GM08714 (cell line): ENCODE data around the gene TSEN15.

ENCODE experiments used
- H3K4me3 ChIP-seq: fragments of 200-500 bp; sonication (Bioruptor generic); 2 replicates; pipeline ENCODE4 v1.5.1; 2014; ENCODE audit warnings: mild to moderate bottlenecking, low read length, inconsistent platforms
- ZNF274 ChIP-seq: IDR thresholded peaks from 2 replicates; pipeline ENCODE4 v1.6.1; 2012; ENCODE audit warnings: mild to moderate bottlenecking, low read depth, low read length

TSEN15 gene

GRCh38 chr1:184053881-184054280 is 2.4 kb downstream of the TSEN15 start:
- TF ChIP-seq ZNF274, result no peak
- H3K4me3 ChIP-seq, result no peak overlapping the region

GRCh38 chr1:184056921-184057555 is 5.5 kb downstream of the TSEN15 start:
- no peak for TF ChIP-seq ZNF274
- H3K4me3 ChIP-seq, result no peak overlapping the region

- H3K4me3 ChIP-seq, result no peak overlapping the region
- TF ChIP-seq ZNF274, result no peak
Observed at GRCh38 chr1:184059887-184060286, 8.4 kb downstream of the TSEN15 start.

- no peak for TF ChIP-seq ZNF274
- H3K4me3 ChIP-seq, result no peak overlapping the region
Observed at GRCh38 chr1:184060316-184060715, 8.8 kb downstream of the TSEN15 start.

GRCh38 chr1:184061396-184062003 is 10.0 kb downstream of the TSEN15 start:
- no peak overlapping the region for H3K4me3 ChIP-seq
- TF ChIP-seq ZNF274, result no peak

- no peak overlapping the region for H3K4me3 ChIP-seq
- no peak for TF ChIP-seq ZNF274
Observed at GRCh38 chr1:184062640-184063286, 11.2 kb downstream of the TSEN15 start.

- H3K4me3 ChIP-seq, result no peak overlapping the region
- TF ChIP-seq ZNF274, result no peak
Observed at GRCh38 chr1:184065559-184065958, 14.0 kb downstream of the TSEN15 start.

GRCh38 chr1:184068354-184068753 is 16.8 kb downstream of the TSEN15 start:
- no peak for TF ChIP-seq ZNF274
- H3K4me3 ChIP-seq, result no peak overlapping the region

- TF ChIP-seq ZNF274, result no peak
- H3K4me3 ChIP-seq, result no peak overlapping the region
Observed at GRCh38 chr1:184069675-184070074, 18.1 kb downstream of the TSEN15 start.

- TF ChIP-seq ZNF274, result no peak
- H3K4me3 ChIP-seq, result no peak overlapping the region
Observed at GRCh38 chr1:184072376-184072775, 20.8 kb downstream of the TSEN15 start.

GRCh38 chr1:184074383-184074782 is 22.9 kb downstream of the TSEN15 start:
- no peak for TF ChIP-seq ZNF274

GRCh38 chr1:184075055-184076029 is 23.8 kb downstream of the TSEN15 start:
- no peak for TF ChIP-seq ZNF274
- no peak overlapping the region for H3K4me3 ChIP-seq

More at GRCh38 chr1:184074383-184074782, 22.9 kb downstream of the TSEN15 start:
- H3K4me3 ChIP-seq, result no peak overlapping the region

- TF ChIP-seq ZNF274, result no peak
- H3K4me3 ChIP-seq, result no peak overlapping the region
Observed at GRCh38 chr1:184078564-184079249, 27.2 kb downstream of the TSEN15 start.
